GM12873 (cell line): ENCODE results near the gene WNT11.
A peak's percentile ranks its signal among the peaks of the same experiment; 100 is the strongest.

ENCODE experiments used
- TF ChIP-seq, protein P1 (sequence below): IDR thresholded peaks from 2 replicates; pipeline ENCODE4 v1.5.1; 2012; ENCODE audit warnings: low read depth, mild to moderate bottlenecking, moderate library complexity, low read length, control low read depth; ENCODE audit not compliant: insufficient read depth; ENCODE audit errors: missing control alignments

WNT11 gene

DNA sequence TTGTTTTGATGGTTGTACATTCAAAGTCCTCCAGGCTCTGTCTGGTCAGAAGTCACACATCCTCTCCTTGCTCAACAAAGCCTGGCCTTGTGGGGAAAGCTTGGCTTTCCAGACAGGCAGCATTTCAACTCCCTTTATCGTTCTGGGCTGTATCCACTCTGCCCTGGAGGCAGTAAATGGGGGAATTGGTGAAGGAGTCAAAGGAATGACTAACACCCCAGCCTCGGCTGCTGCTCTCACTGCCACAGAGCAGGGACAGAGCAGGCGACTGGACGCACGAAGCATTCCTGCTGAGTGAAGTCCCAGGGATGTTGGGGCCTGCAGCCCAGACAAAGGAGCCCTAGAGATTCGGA is 52.8 kb downstream of the WNT11 start:
- TF ChIP-seq, protein P1, sequence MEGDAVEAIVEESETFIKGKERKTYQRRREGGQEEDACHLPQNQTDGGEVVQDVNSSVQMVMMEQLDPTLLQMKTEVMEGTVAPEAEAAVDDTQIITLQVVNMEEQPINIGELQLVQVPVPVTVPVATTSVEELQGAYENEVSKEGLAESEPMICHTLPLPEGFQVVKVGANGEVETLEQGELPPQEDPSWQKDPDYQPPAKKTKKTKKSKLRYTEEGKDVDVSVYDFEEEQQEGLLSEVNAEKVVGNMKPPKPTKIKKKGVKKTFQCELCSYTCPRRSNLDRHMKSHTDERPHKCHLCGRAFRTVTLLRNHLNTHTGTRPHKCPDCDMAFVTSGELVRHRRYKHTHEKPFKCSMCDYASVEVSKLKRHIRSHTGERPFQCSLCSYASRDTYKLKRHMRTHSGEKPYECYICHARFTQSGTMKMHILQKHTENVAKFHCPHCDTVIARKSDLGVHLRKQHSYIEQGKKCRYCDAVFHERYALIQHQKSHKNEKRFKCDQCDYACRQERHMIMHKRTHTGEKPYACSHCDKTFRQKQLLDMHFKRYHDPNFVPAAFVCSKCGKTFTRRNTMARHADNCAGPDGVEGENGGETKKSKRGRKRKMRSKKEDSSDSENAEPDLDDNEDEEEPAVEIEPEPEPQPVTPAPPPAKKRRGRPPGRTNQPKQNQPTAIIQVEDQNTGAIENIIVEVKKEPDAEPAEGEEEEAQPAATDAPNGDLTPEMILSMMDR, result no peak

DNA sequence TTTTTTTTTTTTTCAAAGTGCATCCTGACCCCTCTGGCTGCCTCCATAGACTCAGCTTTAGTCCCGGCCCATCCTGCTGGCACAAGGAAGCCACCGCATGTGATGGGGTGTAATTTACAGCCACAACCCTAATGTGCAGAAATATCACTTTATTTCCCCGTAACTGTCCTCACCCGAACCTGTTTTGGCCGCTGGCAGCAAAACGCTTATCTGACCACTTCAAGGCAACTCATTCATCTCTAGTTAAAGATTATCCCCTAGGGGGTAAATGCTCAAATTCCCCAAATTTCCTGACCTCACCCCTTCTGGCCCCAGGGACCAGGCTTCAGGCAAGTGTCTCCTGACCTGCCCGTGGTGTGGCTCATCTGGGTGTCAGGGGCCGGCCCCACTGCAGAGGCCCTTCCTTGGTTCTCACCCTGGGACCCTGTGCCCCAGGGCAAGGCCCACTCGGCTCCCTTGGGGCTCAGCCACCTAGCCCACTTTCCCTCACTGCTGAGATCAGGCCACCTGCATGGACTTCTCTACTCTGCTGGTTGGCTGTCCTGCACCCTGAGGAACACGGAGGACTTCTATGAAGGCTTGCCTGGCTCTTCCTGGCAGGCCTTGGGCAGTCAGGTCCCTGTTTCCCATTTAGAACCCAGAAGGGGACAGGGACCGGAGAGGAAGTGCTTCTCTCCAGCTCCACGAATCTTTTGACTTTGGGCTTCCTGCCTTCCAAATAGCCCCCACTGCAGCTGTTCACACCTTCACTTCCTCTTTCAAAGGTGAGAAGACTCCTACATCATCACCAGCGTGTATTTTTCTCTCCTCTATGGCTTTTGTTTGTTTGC is 53.3 kb downstream of the WNT11 start:
- TF ChIP-seq, protein P1, result no peak

DNA sequence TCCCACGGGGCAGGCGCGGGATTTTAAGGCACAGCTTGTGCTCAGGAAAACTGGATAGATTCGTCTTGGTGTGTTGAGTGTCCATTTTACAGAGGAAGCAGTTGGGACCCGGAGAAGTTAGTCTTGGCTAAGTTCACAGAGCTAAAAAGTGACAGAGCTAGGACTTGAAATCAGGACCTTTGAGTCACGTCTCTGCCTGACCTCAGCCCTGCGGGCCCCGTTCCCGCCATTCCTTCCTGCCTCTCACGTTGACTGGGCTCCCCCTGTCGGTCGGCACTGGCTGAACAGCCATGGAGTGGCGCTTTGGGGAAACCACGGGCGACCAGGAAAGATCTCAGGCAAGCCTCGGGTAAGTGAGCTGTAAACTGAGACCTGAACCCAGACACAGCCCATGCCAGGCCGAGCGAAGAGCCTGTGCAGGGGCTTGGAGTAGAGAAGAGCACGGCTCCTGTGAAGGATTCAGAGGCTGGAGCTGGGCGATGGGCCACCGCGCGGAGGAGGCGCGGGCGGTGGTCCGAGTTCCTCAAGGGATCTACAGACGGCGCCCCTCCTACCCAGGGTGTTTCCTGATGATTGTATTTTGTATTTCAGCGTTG is 54.1 kb downstream of the WNT11 start:
- TF ChIP-seq, protein P1, result peak; percentile 99

DNA sequence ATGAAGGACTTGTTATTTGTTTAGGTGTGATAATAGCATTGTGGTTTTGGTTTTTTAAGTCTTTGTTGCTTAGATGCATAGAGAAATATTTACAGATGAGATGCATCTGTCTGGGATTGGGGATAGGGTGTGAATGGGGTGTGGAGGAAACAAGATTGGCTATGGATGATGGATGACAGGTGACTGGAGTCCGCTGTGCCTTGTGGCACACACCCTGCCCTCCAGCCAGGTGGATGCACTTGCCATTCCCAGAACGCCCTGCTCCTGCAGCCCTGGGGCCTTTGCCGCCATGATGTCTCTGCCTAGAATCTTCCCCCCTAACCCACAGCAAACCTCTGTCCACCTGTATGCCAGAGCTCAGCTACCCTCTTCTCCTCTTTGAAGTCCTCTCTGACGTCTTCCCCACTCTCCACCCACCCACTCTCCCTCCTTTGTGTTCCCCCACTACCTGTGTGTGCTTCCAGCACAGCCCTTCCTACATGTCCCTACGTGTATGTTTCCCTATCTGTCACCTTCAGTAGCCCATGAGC is 54.7 kb downstream of the WNT11 start:
- TF ChIP-seq, protein P1, result no peak

DNA sequence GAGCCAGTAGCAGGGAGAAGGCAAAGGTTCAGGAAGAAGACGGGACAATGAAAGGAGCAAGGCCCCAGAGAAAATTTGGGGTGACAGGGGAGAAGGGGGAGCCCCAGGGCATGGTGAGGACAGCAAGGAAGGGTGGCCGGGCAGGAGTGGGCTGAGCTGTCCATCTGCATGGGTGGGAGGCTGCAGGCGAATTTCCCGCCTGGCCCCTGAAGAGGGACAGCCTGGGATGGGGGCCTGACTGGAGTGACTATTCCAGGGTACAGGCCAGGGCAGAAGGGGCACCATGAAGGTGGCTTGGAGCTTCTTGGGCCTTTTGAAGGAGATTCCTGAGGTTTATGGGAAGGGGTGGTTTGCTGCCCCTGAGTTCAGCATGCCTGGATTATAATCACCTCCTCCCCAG is 56.2 kb downstream of the WNT11 start:
- TF ChIP-seq, protein P1, result no peak

DNA sequence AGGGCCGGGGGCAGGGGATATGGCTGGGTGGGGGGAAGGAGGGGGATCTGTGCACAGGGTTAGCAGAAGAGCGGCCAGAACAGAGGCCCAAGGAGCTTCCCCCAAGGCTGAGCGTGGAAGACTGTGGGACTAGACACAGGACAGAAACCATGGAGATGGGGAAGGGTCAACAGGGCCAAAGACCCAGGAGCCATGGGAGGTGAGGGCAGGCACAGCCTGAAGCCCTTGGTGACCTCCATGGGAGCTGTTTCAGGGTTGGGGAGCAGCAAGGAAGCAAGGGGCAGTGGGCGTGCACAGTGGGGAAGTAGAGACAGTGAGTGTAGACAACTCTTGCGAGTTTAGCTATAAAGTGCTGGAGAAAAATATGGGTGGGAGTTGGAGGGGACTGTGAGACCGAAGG is 56.6 kb downstream of the WNT11 start:
- TF ChIP-seq, protein P1, result no peak

DNA sequence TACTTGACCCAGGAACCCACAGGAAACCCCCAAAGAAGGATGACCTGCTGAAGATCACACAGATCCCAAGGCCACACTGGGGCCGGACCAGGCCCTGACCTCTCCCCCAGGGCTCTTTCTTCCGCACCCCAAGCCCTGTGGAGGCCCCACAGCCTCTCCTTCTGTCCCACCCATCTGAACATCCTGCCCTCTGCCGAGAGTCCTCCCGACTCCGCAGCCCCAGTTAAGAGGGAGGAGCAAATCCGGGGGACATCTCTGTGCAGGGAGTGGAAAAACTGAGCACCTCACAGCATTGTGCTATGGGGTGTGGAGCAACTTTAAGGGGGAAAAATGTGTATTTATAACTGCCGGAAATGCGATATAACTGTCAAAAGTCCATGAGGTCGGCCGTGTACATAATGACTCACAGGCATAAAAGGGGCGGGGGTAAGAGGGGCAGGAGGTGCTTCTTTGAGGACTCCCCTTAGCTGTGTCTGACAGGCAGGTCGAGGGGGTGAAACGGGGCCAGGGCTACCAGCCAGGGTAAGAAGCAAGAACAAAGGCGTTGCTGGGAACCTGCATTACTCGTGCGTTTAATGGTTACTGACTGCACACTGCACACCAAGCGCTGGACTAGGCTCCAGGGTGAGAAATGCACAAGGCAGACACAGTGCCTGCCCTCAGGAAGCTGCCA is 57.2 kb downstream of the WNT11 start:
- TF ChIP-seq, protein P1, result no peak
